ENCODE results near the gene VAV3.

GRCh38 chr1:107625405-107626029 is 339.5 kb downstream of the VAV3 start:
- TF ChIP-seq CTCF (IDR thresholded peaks at IDR 0.05; ENCODE audit: insufficient read depth, low read length) = no peak
- no peak for TF ChIP-seq GABPA (IDR thresholded peaks at IDR 0.05; ENCODE audit: low read depth)
- no peak for TF ChIP-seq POLR2AphosphoS5 (IDR thresholded peaks at IDR 0.05; ENCODE audit: low read depth)
- no peak for TF ChIP-seq REST (IDR thresholded peaks at IDR 0.05; ENCODE audit: insufficient replicate concordance, low read depth)
